HL-60 (cell line): ENCODE measurements around the gene ZNRF3.
"Not testable (repeated sequence)": the region's sequence is repeated elsewhere in the genome, so short reads cannot be mapped to it uniquely, and the experiment has no call there.

ENCODE experiments used
- DNase-seq, 2 experiments: peaks; one replicate each; pipeline ENCODE4 v3.0.0-alpha.2; 2010 to 2020; ENCODE audit warnings: low read depth in 1 of 2, low spot score in 1 of 2
- H3K27ac ChIP-seq: fragments of 250-450 bp; sonication (Bioruptor Pico); replicated peaks from 2 replicates; pipeline ENCODE4 v1.5.1; 2020; ENCODE audit warnings: mild to moderate bottlenecking, moderate library complexity
- H3K27me3 ChIP-seq: fragments of 250-450 bp; sonication (Bioruptor Pico); 2 replicates; pipeline ENCODE4 v1.5.1; 2021; ENCODE audit warnings: mild to moderate bottlenecking, moderate library complexity; ENCODE audit not compliant: insufficient read depth, poor library complexity, severe bottlenecking
- H3K4me3 ChIP-seq: replicated peaks from 2 replicates; pipeline ENCODE4 v1.5.1; 2011; ENCODE audit warnings: mild to moderate bottlenecking, control low read depth, low read length; ENCODE audit not compliant: insufficient read depth
- GABPA ChIP-seq: IDR thresholded peaks from 2 replicates; pipeline ENCODE4 v1.6.1; 2012; ENCODE audit warnings: low read depth
- POLR2AphosphoS5 ChIP-seq: IDR thresholded peaks from 2 replicates; pipeline ENCODE4 v1.6.1; 2012; ENCODE audit warnings: low read depth
- SPI1 ChIP-seq: IDR thresholded peaks from 2 replicates; pipeline ENCODE4 v1.6.1; 2012; ENCODE audit warnings: low read depth, mild to moderate bottlenecking, borderline replicate concordance
- TF ChIP-seq, protein P1 (sequence below): IDR thresholded peaks from one replicate; pipeline ENCODE4 v1.5.1; 2011; ENCODE audit warnings: low read length, control low read depth, inconsistent platforms; ENCODE audit not compliant: insufficient read depth
- TF ChIP-seq, protein P2 (sequence below): IDR thresholded peaks from 2 replicates; pipeline ENCODE4 v1.6.1; 2012; ENCODE audit warnings: low read depth; ENCODE audit not compliant: insufficient replicate concordance

ZNRF3 gene

DNA sequence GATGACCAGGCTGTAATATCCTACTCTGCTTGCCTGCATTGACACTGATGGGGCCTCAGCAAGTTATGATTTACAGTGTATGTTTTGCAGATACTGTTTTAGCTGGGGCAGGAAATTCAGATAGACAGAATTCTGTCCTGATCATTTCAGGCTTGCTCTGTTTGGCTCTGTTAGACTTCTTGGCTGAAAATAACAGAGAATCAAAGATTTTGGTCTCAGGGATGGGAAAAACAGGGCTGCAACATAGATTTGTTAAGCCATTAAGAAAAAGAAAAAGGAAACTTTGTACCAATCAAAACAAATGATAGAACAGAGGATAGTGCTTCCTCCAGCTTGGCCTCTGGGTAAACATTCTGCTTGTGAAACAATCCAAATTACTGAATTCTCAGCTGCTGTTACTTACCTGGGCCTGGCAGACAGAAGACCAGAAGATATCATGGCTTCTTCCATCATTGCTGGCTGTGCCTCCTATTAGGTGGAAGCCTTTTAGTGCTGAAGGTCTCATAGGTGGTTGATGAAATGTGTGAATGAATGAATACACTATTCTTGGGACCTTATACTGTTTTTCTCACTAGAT is 22.0 kb downstream of the ZNRF3 start:
- Histone ChIP-seq H3K27ac (no peak overlapping the region), H3K4me3 (no peak overlapping the region), H3K27me3 (no peaks in the 10 kb centered on the region)
- no peak for DNase-seq
- TF ChIP-seq, protein P1, sequence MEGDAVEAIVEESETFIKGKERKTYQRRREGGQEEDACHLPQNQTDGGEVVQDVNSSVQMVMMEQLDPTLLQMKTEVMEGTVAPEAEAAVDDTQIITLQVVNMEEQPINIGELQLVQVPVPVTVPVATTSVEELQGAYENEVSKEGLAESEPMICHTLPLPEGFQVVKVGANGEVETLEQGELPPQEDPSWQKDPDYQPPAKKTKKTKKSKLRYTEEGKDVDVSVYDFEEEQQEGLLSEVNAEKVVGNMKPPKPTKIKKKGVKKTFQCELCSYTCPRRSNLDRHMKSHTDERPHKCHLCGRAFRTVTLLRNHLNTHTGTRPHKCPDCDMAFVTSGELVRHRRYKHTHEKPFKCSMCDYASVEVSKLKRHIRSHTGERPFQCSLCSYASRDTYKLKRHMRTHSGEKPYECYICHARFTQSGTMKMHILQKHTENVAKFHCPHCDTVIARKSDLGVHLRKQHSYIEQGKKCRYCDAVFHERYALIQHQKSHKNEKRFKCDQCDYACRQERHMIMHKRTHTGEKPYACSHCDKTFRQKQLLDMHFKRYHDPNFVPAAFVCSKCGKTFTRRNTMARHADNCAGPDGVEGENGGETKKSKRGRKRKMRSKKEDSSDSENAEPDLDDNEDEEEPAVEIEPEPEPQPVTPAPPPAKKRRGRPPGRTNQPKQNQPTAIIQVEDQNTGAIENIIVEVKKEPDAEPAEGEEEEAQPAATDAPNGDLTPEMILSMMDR: no peak
- TF ChIP-seq SPI1: no peak
- TF ChIP-seq, protein P2, sequence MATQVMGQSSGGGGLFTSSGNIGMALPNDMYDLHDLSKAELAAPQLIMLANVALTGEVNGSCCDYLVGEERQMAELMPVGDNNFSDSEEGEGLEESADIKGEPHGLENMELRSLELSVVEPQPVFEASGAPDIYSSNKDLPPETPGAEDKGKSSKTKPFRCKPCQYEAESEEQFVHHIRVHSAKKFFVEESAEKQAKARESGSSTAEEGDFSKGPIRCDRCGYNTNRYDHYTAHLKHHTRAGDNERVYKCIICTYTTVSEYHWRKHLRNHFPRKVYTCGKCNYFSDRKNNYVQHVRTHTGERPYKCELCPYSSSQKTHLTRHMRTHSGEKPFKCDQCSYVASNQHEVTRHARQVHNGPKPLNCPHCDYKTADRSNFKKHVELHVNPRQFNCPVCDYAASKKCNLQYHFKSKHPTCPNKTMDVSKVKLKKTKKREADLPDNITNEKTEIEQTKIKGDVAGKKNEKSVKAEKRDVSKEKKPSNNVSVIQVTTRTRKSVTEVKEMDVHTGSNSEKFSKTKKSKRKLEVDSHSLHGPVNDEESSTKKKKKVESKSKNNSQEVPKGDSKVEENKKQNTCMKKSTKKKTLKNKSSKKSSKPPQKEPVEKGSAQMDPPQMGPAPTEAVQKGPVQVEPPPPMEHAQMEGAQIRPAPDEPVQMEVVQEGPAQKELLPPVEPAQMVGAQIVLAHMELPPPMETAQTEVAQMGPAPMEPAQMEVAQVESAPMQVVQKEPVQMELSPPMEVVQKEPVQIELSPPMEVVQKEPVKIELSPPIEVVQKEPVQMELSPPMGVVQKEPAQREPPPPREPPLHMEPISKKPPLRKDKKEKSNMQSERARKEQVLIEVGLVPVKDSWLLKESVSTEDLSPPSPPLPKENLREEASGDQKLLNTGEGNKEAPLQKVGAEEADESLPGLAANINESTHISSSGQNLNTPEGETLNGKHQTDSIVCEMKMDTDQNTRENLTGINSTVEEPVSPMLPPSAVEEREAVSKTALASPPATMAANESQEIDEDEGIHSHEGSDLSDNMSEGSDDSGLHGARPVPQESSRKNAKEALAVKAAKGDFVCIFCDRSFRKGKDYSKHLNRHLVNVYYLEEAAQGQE: no peak
- TF ChIP-seq GABPA: no peak
- no peak for TF ChIP-seq POLR2AphosphoS5

DNA sequence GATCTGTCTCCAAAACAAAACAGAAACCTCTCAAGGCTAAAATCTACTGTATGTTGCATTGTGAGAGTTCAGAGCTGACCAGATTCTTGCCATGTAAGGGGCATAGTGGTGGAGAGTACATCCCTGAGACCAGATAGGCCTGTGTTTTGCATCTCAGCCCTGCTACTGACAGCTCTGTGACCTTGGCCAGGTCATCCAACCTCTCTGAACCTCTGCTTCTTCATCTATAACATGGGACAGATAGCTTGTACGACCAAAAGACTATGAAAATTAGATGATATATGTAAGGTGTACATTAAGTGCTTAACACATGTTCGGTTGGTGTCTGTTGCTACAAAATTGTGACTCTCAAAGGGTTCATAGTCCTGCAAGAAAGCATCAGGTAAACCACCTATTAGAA is 22.9 kb downstream of the ZNRF3 start:
- H3K27me3 ChIP-seq: no peaks in the 10 kb centered on the region
- TF ChIP-seq, protein P1: no peak
- TF ChIP-seq GABPA (no peak), SPI1 (no peak), POLR2AphosphoS5 (no peak)
- TF ChIP-seq, protein P2: no peak
- no peak overlapping the region for H3K27ac ChIP-seq
- DNase-seq: no peak
- no peak overlapping the region for H3K4me3 ChIP-seq

DNA sequence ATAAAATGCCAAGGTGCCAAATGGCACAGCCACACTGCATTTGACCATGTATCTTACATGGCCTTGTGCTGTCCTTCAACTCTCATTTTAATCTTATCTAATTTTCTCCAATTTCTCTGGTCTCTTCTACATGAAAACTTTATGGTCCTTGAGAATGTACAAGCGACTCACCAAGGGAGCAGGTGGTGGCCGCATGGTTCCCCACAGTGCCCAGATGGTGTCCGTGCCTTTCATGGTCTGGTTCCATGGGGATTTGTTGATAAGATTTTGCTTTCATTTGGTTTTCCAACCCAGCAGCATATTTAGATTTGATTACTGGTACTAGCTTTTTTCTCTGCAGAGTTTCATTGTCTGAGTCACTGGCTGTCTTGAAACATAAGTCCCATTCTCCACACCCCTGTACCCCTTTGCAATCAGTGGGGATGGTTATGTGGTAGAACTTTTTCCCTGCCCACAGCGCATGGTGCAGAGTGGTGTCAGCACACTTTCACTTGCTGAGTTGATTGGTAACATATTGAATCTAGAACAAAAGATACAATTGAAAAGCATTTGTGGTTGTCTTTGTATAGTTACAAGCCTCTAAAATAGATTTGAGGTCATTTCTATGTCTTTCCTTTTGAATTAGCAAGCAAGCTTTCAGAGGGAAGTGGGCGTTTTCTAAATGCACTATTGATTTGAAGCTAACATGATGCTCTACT is 24.1 kb downstream of the ZNRF3 start:
- DNase-seq: no peak

DNA sequence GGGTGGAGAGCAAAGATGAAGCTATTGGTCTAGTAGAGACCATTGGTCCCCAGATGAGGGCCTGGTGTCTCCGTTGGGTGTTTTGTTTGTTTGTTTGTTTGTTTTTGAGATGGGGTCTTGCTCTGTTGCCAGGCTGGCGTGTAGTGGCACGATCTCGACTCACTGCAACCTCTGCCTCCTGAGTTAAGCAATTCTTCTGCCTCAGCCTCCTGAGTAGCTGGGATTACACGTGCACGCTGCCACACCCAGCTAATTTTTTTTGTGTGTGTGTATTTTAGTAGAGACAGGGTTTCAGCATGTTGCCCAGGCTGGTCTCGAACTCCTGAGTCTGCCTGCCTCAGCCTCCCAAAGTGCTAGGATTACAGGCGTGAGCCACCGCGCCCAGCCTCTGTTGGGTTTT is 25.4 kb downstream of the ZNRF3 start:
- not testable (repeated sequence) for H3K27me3 ChIP-seq, H3K4me3 ChIP-seq, DNase-seq, H3K27ac ChIP-seq

More for the DNA sequence above, 24.1 kb downstream of the ZNRF3 start:
- TF ChIP-seq, protein P1: no peak
- TF ChIP-seq, protein P2: no peak
- TF ChIP-seq SPI1 (no peak), POLR2AphosphoS5 (no peak), GABPA (no peak)
- no peak overlapping the region for H3K27ac ChIP-seq
- no peaks in the 10 kb centered on the region for H3K27me3 ChIP-seq
- no peak overlapping the region for H3K4me3 ChIP-seq
